NCI-H2107 (cell line): ENCODE data around the gene CHST14.

ENCODE experiments used
- DNase-seq: peaks from one replicate; lab custom pipeline; 2025; lab: John Stamatoyannopoulos, UW

The CHST14 gene, protein sequence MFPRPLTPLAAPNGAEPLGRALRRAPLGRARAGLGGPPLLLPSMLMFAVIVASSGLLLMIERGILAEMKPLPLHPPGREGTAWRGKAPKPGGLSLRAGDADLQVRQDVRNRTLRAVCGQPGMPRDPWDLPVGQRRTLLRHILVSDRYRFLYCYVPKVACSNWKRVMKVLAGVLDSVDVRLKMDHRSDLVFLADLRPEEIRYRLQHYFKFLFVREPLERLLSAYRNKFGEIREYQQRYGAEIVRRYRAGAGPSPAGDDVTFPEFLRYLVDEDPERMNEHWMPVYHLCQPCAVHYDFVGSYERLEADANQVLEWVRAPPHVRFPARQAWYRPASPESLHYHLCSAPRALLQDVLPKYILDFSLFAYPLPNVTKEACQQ

DNA sequence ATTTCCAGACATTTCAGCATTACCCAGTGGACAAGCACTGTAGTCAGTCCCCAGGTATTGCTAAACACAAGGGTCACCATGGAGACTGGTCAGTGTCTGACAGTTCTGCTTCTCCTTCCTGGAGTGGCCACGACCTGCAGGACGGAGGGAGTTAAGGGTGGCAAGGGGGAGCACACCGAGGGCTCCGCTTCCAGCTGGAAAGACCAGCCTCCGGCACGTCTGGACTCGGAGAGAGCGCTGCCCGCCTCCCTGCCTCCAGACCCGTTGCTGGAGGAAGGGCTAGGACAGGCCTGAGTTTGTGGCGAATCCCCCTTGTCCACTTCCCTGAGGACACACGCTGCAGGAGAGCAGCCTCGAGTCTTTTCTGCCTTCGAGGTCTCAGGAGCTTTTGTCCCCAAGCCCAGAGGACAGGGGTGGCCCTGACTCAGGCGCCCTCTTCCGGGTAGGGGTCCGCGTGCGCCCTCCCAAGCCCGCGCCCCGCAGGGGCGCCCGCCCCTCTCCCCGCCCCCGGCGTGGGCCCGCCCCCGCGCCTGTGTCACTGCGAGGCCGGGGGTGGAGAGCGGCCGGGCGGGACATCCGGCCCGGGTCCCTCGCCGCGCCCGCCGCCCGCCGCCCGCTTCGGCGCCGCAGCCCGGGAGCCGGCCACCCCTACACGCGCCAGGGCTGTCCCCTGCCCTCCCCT lies at the start of gene CHST14:
Gene CHST14 (plus strand): TSS at position 562 of the 682 bp plus-strand sequence. CDS start 230 bp downstream, outside the sequence.
- DNase-seq = no peak

DNA sequence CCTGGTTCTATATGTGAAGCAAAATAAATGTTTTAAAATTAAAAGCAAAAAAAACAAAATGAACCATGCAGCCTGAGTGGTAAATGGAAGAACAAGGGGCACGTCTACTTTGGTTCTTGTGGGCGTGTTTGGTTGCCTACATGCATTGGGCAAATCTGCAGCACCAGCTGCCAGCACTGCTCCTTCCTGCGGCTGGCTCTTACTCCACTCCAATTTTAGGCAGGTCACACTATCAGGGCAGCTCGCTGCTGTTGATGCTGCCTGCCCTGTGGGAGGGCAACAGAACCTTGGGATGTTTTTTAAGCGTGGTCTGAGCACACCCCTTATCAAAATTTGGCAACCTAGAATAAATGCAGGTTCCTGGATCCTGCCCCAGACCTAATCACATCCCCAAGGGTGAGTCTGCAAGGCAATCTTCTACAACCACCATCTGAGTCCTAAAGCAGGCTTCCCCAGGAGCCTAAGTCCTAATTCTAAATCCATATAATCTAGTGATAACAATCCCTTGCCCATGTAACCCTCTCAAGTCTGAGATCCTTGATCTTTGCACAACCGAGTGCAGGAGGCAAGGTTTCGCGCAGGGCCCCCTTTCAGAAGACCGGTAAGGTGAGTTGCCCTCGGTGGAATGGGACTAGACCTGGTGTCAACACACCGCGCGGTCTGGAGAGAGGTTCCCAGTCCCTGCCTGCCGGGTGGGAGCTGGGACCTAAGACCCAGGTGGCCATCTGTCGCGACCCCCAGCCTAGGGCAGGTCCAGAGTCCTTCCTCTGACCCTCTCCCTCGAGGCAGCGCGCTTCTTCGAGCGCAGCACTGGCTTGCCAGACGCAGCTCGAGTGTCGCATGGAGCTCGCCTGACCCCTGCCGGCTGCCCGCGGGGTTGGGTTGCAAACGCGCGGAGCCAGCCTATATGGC lies 49.3 kb upstream of the CHST14 start:
- no peak for DNase-seq

DNA sequence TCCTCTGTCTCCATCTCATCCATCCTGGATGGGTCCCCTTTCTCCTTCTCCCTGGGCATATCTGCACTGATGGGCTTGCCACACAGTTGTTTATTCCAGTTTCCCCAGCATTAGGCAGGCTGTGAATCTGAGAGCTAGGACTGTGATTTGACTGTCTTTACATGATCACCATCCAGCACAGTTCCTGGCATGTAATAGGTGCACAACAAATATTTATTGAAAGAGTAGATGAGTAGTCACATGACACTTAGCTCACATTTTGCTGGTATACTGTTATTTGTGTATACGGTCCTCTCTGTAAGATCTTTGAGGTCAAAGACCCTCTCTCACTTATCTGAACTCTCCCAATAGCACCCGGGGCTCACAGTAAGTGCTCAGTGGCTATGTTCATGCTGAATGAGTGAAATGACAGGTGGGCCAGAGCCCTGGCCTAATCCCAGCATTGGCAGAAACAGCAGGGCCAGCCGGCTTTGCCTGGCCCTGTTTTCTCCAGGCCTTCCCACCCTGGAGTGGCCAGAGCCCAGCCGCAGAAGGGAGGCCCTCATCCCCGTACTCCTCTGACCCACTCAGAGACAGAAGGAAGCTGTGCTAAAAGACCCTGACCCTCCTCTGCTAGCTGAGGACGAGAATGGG lies 46.2 kb upstream of the CHST14 start:
- no peak for DNase-seq

DNA sequence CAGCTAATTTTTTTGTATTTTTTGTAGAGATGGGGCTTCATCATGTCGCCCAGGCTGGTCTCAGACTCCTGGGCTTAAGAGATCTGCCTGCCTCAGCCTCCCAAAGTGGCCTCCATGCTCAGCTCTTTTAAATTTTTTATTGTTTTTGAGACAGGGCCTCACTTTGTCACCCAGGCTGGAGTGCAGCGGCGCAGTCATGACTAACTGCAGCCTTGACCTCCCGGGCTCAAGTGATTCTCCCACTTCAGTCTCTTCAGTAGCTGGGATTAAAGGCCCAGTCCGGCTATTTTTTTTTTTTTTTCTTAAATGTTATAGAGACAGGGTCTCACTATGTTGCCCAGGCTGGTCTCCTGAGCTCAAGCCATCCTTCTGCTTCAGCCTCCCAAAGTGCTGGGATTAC lies 45.1 kb upstream of the CHST14 start:
- DNase-seq = no peak

DNA sequence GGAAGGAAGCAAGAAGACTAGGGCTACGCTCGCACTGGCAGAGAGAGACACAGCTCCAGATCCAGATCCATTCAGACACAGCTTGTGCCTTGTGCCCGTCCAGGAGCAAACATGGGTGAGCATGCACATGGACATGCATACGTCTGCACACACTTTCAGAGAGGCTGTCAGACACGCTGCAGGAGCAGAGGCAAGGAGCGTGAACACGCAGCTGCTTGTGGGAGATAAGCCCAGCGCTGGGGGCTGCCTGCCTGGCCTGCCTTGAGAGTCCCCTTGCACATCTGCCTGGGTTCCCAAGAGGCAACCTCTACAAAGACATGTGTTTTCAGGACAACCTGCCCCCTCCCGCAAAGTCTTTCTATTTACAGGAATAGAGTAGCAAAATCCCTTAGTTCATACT lies 43.6 kb upstream of the CHST14 start:
- DNase-seq = no peak

DNA sequence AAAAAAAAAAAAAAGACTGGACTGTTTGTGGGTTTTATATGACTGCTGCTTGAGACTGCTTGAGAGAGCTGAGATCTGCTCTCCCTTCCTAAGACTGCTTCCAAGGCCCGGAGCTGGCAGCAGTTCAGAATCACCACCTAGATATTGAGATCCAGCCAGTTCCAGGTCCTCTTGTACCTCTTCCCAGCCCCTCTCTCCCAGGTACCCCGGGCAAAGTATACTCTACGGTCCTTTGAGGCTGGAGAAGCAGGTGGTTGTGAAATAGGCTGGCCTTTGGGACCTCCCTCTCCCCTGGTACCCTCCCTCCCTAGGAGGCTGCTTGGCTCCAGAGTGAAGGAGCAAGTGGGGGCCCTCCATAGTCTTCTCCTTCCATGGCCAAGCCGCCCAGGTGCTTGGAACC lies 42.6 kb upstream of the CHST14 start:
- no peak for DNase-seq

DNA sequence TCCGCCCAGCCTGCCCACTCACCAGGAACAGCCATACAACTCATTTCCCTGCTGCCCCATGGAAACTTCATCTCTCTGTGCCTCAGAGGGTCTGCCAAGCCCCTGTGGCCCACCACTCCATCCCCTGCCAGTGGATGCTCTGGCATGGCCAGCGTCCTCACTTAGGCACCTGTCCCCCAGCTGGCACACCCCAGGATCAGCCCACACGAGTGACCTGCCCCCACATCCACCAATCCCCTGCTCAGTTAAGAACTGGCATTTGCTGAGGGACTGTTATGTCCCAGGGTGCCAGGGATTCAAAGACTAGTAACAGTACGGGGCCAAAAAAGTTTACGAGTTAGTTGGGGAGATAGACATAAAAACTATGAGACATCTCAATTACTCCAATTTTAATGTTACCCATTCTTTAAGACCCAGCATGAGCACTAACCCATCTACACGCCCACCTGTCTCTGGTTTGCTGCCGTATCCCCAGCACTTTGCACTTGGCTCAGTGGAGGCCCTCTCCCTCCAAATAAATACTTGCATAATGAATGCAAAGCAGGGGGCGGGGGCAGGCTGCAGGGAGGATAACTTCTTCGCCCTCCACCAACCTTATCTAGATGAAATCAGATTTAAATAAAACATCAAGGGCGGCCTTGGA lies 41.6 kb upstream of the CHST14 start:
- no peak for DNase-seq

DNA sequence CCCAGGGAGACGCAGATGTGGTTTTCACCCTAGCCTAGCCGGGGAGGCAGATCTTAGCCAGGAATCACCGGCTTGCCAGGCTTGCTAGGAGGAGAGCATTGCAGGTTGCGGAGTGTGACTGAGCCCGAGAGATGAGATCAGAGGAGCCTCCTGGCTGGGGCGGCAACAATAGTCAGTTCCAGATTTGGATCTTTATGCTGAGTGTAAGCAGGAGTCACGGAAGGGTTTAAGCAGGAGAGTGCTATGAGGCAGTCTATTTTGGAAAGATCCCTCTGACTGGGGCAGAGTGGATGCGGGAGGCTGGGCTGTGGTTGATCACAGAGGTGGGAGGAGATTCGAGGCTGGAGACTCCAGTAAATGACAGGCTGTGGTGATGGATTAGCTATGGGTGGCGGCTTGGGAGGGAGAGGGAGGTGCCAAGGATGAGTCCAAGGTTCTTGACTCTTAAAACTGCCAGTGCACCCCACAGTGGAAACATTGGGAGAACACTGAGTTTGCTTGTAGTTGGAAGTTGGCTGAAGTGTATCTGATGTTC lies 40.4 kb upstream of the CHST14 start:
- no peak for DNase-seq

DNA sequence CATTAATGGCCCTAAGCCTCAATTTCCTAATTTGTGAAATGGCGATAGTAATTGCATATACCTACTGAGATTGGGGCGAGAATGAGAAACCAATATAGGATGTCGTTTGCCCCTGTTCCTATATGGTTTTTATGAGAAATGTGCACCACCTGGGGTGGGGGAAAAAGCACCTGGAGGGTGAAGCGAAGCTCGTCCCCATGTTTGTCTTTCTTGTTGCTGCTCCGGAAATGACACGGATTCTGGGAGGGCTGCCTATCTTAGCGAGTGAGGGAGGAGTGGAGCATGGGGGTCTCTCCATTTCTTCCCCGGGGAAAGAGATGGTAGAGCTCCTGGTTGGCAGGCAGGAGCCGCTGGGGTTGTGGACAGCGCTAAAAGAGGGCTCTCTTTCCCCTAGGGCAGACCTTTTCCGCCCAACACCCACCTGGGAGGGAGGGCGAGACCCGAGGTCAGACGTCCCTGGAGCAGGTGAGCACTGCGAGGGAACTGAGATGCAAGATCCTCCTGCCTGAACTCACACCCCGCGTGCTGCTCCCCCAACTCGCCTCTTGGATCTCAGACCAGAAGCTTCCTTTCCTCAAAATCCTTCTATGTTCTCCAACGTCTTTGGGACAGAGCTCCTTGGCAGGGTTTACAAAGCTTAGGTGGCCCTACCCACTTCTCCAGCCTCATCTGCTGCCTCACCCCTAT lies 35.6 kb upstream of the CHST14 start:
- no peak for DNase-seq

DNA sequence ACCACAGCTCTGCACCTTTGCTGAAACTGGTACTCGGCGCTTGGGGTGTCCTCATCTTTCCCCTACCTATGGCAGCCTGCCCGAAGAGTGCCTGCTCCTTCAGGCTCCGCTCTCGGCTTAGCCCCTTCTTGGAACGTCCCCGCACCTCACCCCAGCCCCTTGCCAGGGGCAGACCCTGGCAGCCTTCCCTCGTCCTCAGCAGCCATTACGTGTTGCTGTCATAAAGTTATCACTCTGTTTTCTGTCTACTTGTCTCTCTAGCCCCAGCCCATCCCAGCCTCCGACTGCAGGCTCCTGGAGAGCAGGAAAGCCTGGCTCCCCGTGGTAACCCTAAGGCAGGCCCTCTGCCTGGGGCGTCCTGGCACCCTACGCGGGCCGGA lies 35.1 kb upstream of the CHST14 start:
- no peak for DNase-seq

DNA sequence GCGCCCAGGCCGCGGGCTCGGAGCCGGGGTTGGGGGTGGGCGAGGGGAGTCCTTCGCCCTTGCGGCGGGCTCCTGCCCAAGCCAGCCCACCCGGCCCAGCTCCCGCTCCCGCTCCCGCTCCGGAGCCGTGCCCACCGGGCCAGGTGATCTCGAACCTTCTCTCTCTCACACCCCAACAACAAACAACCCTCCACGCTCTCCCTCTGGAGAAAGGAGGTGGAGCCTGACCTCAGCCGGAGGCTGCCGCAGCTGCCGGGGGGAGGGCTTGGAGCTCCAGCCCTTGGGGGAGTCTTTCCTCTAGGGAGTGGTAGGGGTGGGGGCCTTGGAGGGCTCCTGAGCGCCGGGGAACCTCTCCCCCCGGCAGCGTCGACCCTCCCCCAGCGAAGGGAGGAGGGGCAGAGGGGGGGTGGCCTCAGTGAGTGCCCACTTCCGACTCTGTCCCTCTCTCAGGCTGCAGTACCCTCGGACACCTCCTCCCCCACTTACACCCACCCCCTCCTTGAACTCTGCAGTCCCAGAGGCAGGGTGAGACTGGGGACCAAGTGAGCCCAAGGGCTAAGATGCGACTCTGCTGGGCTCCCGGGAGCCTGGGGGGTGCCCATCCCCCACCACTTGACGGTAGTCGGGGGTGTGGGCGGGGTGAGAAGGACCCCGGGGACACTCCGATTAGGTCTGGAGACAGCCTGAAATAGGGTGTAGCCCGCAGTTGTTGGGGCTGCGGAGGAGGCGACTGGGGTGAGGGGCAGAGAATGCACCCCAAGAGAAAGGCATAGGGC lies 34.5 kb upstream of the CHST14 start:
- no peak for DNase-seq

DNA sequence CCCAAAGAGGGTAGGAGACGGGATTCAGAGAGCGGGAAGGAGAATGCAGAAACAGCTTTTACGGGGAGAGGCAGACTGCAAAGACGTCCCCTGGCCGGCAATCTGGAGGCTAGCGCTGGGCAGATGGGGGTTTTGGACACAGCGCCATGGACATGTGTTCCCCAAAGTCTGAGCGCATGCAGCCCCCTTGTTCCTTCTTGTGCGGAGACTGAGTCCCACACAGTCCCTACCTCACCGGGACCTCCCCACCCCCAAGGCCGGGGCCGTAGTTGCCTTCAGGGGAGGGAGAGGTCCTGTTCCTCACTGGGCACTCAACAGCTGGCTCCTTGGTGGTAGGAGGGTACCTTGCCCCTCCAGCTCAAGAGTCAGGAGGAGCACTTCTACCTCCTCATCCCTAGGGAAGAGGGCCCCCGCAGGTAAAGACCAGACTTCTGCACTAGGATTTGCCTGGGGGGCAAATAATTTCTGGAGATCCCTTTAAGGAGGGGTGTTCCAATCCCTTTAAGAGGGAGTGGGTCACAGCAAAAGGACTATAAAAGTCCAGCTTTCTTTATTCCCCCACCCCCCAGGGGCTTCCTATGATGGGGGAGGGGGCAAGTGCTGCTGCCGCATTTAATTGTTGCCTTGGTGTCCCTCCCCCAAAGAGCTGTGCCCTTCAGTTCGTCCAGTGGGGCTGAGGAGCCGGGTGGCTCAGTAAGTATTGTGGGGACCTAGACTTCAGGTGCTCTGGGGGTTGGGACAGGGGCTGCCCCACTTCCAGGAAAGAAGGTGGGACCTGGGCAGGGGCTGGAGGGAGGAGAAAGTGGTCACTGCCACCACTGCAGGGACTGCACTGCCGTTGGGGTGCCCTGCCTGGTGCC lies 33.7 kb upstream of the CHST14 start:
- DNase-seq = no peak

DNA sequence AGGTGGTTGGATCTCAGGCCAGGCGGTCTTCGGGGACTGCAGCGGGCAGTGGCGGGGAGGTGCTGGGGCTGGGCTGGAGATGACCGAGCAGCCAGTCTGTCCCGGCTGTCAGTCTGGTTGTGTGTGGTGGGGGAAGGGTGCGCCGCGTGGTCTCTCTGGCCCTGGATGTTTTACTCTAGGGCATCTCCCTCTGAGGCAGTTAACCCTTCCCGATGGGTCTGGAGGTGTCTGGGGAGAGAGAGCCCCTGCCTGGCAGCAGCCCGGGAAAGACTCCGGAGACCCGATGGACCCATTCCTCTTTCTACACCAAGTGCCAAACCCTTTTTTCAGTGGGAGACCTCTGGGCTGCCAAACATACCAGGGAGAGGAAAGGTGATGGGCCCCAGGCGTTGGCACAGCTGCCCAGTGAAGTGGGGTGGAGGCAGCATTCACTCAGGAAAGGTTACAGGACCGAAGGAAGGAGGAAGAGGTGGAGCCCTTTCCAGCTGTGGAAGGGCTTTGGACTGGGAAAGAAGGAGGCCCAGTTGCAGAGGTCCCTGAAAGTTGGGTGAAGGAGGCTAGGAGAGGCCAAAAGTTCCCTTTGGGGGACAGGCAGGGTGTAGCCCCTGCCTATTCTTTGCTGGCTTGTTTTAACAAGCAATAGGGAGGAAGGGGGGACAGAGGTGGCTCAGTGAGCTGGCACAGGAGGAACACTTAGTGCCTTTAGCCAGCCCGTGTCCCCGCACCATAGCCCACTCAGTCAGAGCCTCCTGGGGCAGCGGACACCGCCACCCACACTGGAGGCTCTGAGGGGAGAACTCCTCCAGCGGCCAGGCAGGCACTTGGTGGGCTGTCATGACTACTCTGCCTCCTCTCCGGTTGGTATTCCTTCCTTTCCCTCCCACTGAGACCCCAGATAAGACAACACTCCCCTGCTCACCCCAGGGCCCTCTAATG lies 32.8 kb upstream of the CHST14 start:
- DNase-seq = no peak

DNA sequence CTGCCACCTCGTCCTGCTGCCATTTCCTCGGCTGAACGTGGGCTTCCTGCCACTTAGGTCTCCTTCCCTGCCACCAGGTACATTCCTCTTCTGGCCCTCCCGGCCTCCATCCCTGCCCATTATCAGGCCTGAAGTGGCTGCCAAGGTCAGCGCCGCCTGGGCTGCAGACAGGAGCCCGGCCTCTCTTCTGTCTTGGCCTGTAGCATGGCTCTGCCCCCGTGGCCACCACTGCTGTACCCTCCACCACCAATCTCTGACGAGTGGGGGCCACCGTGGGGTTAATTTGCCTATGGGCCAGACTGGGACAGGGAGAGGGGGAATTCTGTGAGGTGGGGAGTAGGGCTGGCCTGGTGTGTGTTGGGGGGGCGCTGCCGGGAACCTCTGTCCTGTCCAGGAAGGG lies 32.1 kb upstream of the CHST14 start:
- no peak for DNase-seq

DNA sequence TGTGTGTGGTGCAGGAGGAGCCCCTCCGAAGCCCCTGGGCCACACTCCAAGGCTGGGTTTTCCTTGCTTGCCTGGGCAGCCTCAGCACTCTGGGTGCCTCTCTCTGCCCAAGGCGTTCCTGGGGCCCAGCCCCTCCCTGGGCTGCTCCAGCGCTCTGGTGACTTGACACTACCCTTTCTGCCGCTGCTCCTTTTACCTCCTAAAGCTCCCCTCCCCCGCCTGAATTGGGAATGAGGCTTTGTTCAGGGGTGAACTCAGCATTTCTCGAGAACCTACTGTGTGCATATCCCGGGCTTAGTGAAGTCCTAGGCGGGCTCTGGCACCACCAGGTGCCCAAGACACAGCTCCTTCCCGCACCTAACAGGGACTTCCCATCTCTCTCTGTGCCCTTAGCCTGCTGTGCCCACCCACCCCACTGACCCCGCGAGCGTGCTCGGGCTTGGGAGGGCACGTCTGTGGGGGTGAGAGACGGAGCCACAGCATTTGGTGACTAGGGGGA lies 31.3 kb upstream of the CHST14 start:
- no peak for DNase-seq

DNA sequence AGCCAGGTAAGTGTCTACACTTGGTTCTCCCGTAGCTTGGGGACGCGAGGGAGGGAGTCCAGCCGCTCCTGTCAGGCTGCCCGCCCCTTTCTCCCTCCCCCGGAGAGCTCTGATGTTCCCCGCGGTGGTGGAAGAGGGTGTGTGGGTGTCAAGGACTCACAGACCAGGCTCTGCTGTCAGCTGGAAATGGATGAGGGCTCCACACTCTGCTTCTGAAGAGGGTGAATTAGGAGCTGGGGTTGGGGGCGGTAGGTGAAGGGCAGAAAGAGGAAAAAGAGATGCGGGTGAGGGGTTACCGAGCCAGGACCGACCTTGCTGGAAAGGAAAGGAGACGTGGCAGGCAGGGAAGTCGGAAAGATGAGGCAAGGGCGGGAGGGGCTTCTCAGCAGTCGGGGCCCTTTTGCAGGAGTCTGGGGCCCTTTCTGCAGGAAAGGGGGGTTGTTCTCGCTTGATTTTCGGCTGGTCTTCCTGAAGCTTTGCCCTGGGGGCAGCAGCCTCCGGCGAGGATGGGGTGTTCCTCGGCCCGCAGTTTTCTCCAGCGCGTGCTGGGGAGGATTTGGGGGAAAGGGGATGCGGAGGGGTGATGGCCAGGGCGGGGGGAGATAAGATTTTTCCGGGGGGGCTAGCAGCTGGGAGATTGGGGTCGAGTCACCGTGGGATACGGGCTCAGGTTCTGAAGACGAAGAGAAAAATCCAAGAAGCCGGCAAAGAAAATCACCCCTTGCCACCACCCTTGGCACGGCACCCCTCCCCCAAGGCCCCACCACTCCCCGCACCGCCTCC lies 30.6 kb upstream of the CHST14 start:
- DNase-seq = no peak
